Calu3 (cell line): ENCODE results near the gene RERE. TPM values are rescaled to one million over a fixed set of nuclear protein-coding genes. Genes with fewer than 3 reads are reported as not detected.

Source experiments
- BruUV-seq: library from RNA; stranded (reverse); fragments of 400-500 nt; replicated peaks from 2 replicates; lab custom pipeline; 2021; lab: Mats Ljungman, UMichigan
- CTCF ChIA-PET: fragments of 300-600 bp; sonication (Branson Sonifier 250); formaldehyde crosslinking; loops from one replicate; lab custom pipeline; 2022; ENCODE audit warnings: antibody characterized with exemption; lab: Charles Lee
- DNase-seq: peaks from one replicate; pipeline ENCODE4 v3.0.0; 2022
- H3K27ac Mint-ChIP-seq: one replicate; pipeline ENCODE4 v1.8.0; 2022; ENCODE audit warnings: mixed read lengths; ENCODE audit not compliant: unreplicated experiment
- H3K27me3 Mint-ChIP-seq: one replicate; pipeline ENCODE4 v1.8.0; 2022; ENCODE audit warnings: mixed read lengths; ENCODE audit not compliant: unreplicated experiment
- H3K36me3 Mint-ChIP-seq: one replicate; pipeline ENCODE4 v1.8.0; 2022; ENCODE audit warnings: mild to moderate bottlenecking, moderate library complexity, mixed read lengths; ENCODE audit not compliant: insufficient read depth, unreplicated experiment
- H3K4me1 Mint-ChIP-seq: one replicate; pipeline ENCODE4 v1.8.0; 2022; ENCODE audit warnings: mild to moderate bottlenecking, low read depth, mixed read lengths; ENCODE audit not compliant: unreplicated experiment
- H3K4me3 Mint-ChIP-seq: one replicate; pipeline ENCODE4 v1.8.0; 2022; ENCODE audit warnings: mild to moderate bottlenecking, low read depth, moderate library complexity, mixed read lengths; ENCODE audit not compliant: unreplicated experiment
- H3K9me3 Mint-ChIP-seq: one replicate; pipeline ENCODE4 v1.8.0; 2022; ENCODE audit warnings: low read depth, mixed read lengths; ENCODE audit not compliant: unreplicated experiment
- intact Hi-C: fragments of 100-400 bp; cut with micrococcal nuclease; formaldehyde crosslinking; loops from one replicate; pipeline ENCODE4 v1.10.0; 2022; ENCODE audit not compliant: unreplicated experiment
- total RNA-seq: library from RNA; stranded (reverse); gene quantifications from 2 replicates; pipeline ENCODE4 v1.2.3, GENCODE V29; 2022
- TF ChIP-seq, protein P1 (sequence below): fragments of 200-600 bp; IDR thresholded peaks from one replicate; pipeline ENCODE4 v1.8.0; 2022; ENCODE audit warnings: antibody characterized with exemption; ENCODE audit not compliant: unreplicated experiment

Gene RERE
- total RNA-seq, 1 experiment from 2014 or later: 45.9 TPM

DNA sequence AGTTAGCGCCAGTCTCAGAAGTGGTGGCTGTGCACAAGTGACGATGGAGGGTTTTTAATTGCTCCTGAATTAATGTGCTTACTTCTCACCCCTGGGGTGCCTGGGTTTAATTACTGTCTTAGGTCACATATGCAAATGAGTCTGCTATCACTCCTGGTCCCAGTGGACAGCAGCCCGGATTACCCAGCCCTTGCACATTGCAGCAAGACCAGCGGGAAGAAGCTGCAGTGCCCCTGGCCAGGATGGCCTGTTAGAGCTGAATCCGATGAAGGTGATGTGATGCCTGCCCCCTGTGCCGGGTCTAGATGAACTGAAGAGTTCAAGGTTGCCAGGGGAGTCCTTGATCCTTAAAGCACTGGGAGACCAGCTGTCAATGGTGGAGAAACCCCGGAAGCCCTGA is 36.8 kb upstream of the RERE start:
- Mint-ChIP-seq H3K4me1 (peaks cover 8% of the 10 kb centered on the region), H3K27ac (no peak overlapping the region), H3K9me3 (no peaks in the 10 kb centered on the region), H3K27me3 (no peaks in the 10 kb centered on the region), H3K4me3 (no peak overlapping the region), H3K36me3 (peaks cover 10% of the 10 kb centered on the region)
- intact Hi-C loops: no loop called here
- no peak for DNase-seq
- CTCF ChIA-PET: no interaction called here
- no TSS peak for BruUV-seq
- TF ChIP-seq, protein P1, sequence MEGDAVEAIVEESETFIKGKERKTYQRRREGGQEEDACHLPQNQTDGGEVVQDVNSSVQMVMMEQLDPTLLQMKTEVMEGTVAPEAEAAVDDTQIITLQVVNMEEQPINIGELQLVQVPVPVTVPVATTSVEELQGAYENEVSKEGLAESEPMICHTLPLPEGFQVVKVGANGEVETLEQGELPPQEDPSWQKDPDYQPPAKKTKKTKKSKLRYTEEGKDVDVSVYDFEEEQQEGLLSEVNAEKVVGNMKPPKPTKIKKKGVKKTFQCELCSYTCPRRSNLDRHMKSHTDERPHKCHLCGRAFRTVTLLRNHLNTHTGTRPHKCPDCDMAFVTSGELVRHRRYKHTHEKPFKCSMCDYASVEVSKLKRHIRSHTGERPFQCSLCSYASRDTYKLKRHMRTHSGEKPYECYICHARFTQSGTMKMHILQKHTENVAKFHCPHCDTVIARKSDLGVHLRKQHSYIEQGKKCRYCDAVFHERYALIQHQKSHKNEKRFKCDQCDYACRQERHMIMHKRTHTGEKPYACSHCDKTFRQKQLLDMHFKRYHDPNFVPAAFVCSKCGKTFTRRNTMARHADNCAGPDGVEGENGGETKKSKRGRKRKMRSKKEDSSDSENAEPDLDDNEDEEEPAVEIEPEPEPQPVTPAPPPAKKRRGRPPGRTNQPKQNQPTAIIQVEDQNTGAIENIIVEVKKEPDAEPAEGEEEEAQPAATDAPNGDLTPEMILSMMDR: no peak

GRCh38 chr1:8851060-8851459 is 33.6 kb upstream of the RERE start:
- BruUV-seq: no TSS peak
- H3K4me1 Mint-ChIP-seq: peaks cover 6% of the 10 kb centered on the region
- H3K4me3 Mint-ChIP-seq: no peak overlapping the region
- TF ChIP-seq, protein P1: no peak
- H3K27ac Mint-ChIP-seq: no peak overlapping the region
- H3K27me3 Mint-ChIP-seq: no peaks in the 10 kb centered on the region
- no peaks in the 10 kb centered on the region for H3K9me3 Mint-ChIP-seq
- CTCF ChIA-PET: interaction anchor here (0.6 kb wide), 1 partner anchor 42 kb away, joined by 4 read pairs; no protein-coding TSS in a partner anchor
- no peak for DNase-seq
- no peaks in the 10 kb centered on the region for H3K36me3 Mint-ChIP-seq
- intact Hi-C loops: no loop called here

- intact Hi-C loops: loop anchor here (2.0 to 10.0 kb wide), 2 partner anchors 104 to 288 kb away; no protein-coding TSS in a partner anchor
- H3K27me3 Mint-ChIP-seq: no peaks in the 10 kb centered on the region
- no peaks in the 10 kb centered on the region for H3K9me3 Mint-ChIP-seq
- no TSS peak for BruUV-seq
- no peak overlapping the region for H3K27ac Mint-ChIP-seq
- CTCF ChIA-PET: interaction anchor here (0.5 to 1.6 kb wide), 19 partner anchors 9 to 478 kb away, joined by 3 to 11 read pairs (median 3); no protein-coding TSS in a partner anchor
- TF ChIP-seq, protein P1: peak; percentile 81
- H3K36me3 Mint-ChIP-seq: no peaks in the 10 kb centered on the region
- peaks cover 6% of the 10 kb centered on the region for H3K4me1 Mint-ChIP-seq
- peak; percentile 88 for DNase-seq
- H3K4me3 Mint-ChIP-seq: no peak overlapping the region
Measured at GRCh38 chr1:8848663-8849386, 31.4 kb upstream of the RERE start.

DNA sequence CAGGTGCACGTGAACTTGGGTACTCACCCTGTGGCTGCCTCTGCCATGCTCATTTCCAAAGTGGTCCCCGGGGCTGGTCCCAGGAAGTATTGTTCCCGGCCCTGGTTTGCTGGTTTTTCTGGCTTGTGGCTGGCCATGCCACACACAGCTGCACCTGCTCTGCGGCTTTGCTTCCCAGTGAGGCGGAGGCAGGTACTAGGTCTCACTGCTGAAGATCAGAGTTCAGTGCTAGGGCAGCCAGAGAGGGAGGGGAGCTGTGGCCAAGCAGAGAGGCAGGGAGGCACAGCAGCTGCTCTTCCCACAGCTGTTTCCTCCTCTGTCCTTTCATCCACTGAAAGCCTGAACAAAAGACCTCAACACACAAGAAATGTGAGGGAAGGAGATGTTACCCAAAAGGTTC is 30.6 kb upstream of the RERE start:
- no peak overlapping the region for H3K27ac Mint-ChIP-seq

More for the DNA sequence above, 30.6 kb upstream of the RERE start:
- CTCF ChIA-PET: interaction anchor here (0.8 to 1.6 kb wide), 6 partner anchors 10 to 477 kb away, joined by 3 to 6 read pairs (median 3); no protein-coding TSS in a partner anchor
- H3K27me3 Mint-ChIP-seq: no peaks in the 10 kb centered on the region
- H3K4me1 Mint-ChIP-seq: peaks cover 6% of the 10 kb centered on the region
- no peak for DNase-seq
- BruUV-seq: no TSS peak
- no peaks in the 10 kb centered on the region for H3K9me3 Mint-ChIP-seq
- intact Hi-C loops: loop anchor here (2.0 to 10.0 kb wide), 2 partner anchors 103 to 287 kb away; no protein-coding TSS in a partner anchor
- H3K4me3 Mint-ChIP-seq: no peak overlapping the region
- H3K36me3 Mint-ChIP-seq: no peaks in the 10 kb centered on the region
- TF ChIP-seq, protein P1: no peak
